Pancreas (tissue), 10 donors: ENCODE data around the gene RSPH3. TPM values are rescaled to one million over a fixed set of nuclear protein-coding genes. Genes with fewer than 3 reads are reported as not detected.

Experiments used
- ATAC-seq, 4 donors: fragments of 200-7000 bp; cut with Tn5 transposase; one replicate each; pipeline versions ENCODE4 v1.8.0 to v1.9.1; 2020; ENCODE audit warnings: mild to moderate bottlenecking in 4 of 4, moderate library complexity in 4 of 4
- DNase-seq, 6 donors: peaks; one replicate each; pipeline ENCODE4 v3.0.0-alpha.2; 2020
- FAIRE-seq: peaks from 2 replicates; lab custom pipeline; 2012; peaks lifted over from hg19 to GRCh38; lab: Jason Lieb, UNC
- H3K27ac ChIP-seq, 4 donors: fragments of 200-600 bp; sonication (generic); 1 replicate in 3 of 4; 2 replicates in 1 of 4; pipeline versions ENCODE4 v1.5.0 to v1.8.0; 2020
- H3K27me3 ChIP-seq, 4 donors: fragments of 200-600 bp; one replicate each; pipeline ENCODE4 v1.8.0; 2021
- H3K36me3 ChIP-seq, 3 donors: fragments of 200-600 bp; sonication (generic) in 1 of 3; one replicate each; pipeline versions ENCODE4 v1.5.0 to v1.8.0; 2020 to 2021
- H3K4me1 ChIP-seq, 3 donors: fragments of 200-600 bp; one replicate each; pipeline ENCODE4 v1.8.0; 2021
- H3K4me3 ChIP-seq, 4 donors: fragments of 200-600 bp; sonication (generic) in 2 of 4; one replicate each; pipeline versions ENCODE4 v1.5.0 to v1.8.0; 2020 to 2021
- H3K9me3 ChIP-seq, 4 donors: fragments of 200-600 bp; one replicate each; pipeline ENCODE4 v1.8.0; 2021
- WGBS, 2 donors: extraction: QIAGEN DNeasy Blood & Tissue Kit; methylation state at CpG; one replicate each; pipeline ENCODE4 v1.1.7; 2013; 5-methylcytosine and 5-hydroxymethylcytosine counted together
- intact Hi-C, 3 donors: fragments of 100-400 bp; cut with DNase I; formaldehyde crosslinking; loops; one replicate each; pipeline versions ENCODE4 v1.11.1 to v1.14.2; 2022
- polyA plus RNA-seq, 2 donors: library from polyadenylated mRNA; stranded (reverse); fragments of 200-250 nt; gene quantifications; one replicate each; pipeline ENCODE4 v1.2.3, GENCODE V29; 2013
- total RNA-seq, 6 donors: library from RNA; stranded (reverse); fragmentation: NEBNext Ultra II Directional in 4 of 6; extraction: Animal tissue kit (Norgen Biotek cat#: 25700) in 4 of 6; gene quantifications; one replicate each; pipeline versions ENCODE4 v1.2.1 to v1.2.4, GENCODE V29; 2021 to 2023
- TF ChIP-seq, protein P1 (sequence below), 4 donors: fragments of 200-600 bp; sonication (generic) in 3 of 4; IDR thresholded peaks; one replicate each; pipeline versions ENCODE4 v1.5.0 to v1.8.0; 2021; ENCODE audit warnings: antibody characterized with exemption in 4 of 4
- donor health status: healthy with polysubstance abuse.
- donor health status: DM: no; HTN: no; CAD: no; lungs with moderate emphysema.
- donor health status: DM: no; HTN: no; CAD: no.
- donor health status: control.
- donor health status: control.
- donor health status: Bipolar disorder and iron deficiency.
- donor health status: DM: yes; HTN: yes; CAD: no.
- donor health status: DM: no; HTN: no; CAD: no.
- donor health status: DM: no; HTN: no; CAD: no.
- donor health status: DM: yes; HTN: yes; CAD: no.

Gene RSPH3
- total and polyA plus RNA-seq, 8 donors, result 2.1 to 8.8 (median 4.7) TPM

DNA sequence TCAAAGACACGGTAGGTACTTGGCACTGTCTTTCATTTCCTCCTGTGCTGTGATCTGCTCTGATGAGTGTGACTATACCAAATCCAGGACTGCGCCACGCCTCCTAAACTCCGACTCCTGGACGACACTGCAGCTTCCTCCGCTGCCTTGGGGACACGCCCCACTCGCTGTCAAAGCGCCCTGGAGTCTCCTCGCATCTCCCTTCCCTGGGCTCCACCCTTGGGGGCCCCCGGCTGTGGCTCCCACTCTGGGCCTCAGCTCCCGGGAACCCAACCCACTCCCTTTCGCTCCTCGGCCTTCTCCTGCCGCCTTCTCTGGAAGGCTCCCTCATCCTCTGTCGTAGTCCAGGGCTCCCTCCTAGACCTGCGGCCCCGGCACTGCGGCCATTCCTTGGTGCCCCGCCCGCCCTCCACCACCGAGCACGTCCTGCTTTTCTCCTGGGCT, 61.2 kb downstream of the RSPH3 start:
- Histone ChIP-seq H3K27me3 (no peaks in the 10 kb centered on the region), H3K9me3 (no peaks in the 10 kb centered on the region), H3K4me3 (no peak overlapping the region), H3K4me1 (no peaks in the 10 kb centered on the region), H3K27ac (no peak overlapping the region), H3K36me3 (no peaks in the 10 kb centered on the region)
- FAIRE-seq (no peak), ATAC-seq (peak in 2 of 4 donors; percentile 29 to 44), DNase-seq (peak in 1 of 6 donors; percentile 56)
- TF ChIP-seq, protein P1, sequence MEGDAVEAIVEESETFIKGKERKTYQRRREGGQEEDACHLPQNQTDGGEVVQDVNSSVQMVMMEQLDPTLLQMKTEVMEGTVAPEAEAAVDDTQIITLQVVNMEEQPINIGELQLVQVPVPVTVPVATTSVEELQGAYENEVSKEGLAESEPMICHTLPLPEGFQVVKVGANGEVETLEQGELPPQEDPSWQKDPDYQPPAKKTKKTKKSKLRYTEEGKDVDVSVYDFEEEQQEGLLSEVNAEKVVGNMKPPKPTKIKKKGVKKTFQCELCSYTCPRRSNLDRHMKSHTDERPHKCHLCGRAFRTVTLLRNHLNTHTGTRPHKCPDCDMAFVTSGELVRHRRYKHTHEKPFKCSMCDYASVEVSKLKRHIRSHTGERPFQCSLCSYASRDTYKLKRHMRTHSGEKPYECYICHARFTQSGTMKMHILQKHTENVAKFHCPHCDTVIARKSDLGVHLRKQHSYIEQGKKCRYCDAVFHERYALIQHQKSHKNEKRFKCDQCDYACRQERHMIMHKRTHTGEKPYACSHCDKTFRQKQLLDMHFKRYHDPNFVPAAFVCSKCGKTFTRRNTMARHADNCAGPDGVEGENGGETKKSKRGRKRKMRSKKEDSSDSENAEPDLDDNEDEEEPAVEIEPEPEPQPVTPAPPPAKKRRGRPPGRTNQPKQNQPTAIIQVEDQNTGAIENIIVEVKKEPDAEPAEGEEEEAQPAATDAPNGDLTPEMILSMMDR (IDR thresholded peaks at IDR 0.05), result no peak
- WGBS, 2 donors, result 82 to 83% methylated on average over 23 of the region's 23 CpGs
- intact Hi-C loops, result no loop called here

DNA sequence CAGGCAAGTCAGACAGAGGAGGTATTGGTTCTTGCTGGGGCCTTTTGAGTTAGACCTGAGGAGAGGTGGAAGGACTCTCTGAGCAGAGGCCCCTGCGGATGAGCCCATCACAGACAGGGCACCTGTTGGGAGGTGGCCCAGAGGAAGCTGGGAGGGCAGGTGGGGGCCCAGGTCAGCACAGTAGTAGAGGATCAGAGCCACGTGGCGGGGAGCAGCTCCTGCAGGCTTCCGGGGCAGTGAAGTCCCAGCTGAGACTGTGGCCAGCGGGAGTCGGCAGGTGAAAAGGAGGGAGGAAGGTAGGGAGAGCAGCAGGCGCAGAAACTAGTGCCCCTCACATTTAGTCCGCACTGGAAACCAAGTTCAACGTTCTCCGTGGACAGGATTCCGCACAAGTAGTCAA, 61.8 kb downstream of the RSPH3 start:
- FAIRE-seq (no peak), DNase-seq (peak in 1 of 6 donors; percentile 53), ATAC-seq (no peak)
- Histone ChIP-seq H3K4me1 (peaks cover 0 to 3% (median 0%) of the 10 kb centered on the region in 3 donors), H3K9me3 (no peaks in the 10 kb centered on the region), H3K4me3 (no peak overlapping the region), H3K27me3 (no peaks in the 10 kb centered on the region), H3K36me3 (no peaks in the 10 kb centered on the region), H3K27ac (no peak overlapping the region)
- intact Hi-C loops, result no loop called here
- TF ChIP-seq, protein P1 (IDR thresholded peaks at IDR 0.05), result no peak
- 85 to 87% methylated on average over 11 of the region's 11 CpGs for WGBS, 2 donors

DNA sequence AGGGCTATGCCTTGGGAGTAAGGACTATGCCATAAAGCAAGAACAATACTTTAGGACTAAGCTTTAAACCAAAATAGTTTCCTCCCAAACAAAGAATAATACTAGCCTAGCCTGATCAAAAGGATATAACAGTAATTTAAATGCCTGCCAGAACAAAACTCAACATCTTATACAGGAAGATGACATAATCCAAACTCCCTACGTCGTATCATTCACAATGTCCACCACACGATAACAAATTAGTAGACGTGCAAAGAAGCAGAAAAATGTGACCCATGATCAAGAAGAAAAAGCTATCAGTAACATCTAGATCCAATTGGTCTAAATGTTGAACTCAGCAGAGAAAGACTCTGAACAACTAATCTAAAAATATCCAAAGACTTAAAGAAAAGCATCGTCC, 65.8 kb downstream of the RSPH3 start:
- TF ChIP-seq, protein P1 (IDR thresholded peaks at IDR 0.05), result no peak
- intact Hi-C loops, result no loop called here
- Histone ChIP-seq H3K36me3 (no peaks in the 10 kb centered on the region), H3K9me3 (no peaks in the 10 kb centered on the region), H3K4me3 (no peak overlapping the region), H3K4me1 (peaks cover 0 to 4% (median 0%) of the 10 kb centered on the region in 3 donors), H3K27ac (no peak overlapping the region), H3K27me3 (no peaks in the 10 kb centered on the region)
- 93 to 94% methylated on average over 5 of the region's 5 CpGs for WGBS, 2 donors
- FAIRE-seq (no peak), DNase-seq (no peak), ATAC-seq (no peak)

DNA sequence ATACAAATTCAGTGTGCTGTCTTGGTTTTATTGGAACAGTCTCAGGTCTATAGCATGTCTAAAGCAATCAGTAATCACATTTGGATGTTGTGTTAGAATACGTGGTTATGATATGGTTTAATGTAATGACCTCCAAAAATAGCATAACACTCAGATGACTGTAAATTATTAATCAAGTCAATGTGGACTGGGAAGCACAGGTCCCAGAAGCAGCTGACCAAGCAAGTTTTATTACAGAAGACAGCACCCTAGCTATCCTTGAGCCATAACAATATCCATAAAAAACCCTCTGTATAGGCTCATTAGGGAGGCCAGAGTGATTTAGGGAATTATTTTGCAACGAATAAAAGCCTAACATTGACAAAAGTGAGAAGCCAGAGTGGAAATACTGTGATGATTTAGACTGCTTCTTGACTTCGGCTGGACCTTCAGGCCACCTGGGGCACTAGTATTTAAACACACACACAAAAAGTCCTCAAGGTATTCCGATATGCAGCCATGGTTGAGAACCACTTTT, 66.9 kb downstream of the RSPH3 start:
- H3K9me3 ChIP-seq, result no peaks in the 10 kb centered on the region
- ATAC-seq (peak in 2 of 4 donors; percentile 58 to 76), DNase-seq (no peak), FAIRE-seq (no peak)
- 30 to 31% methylated on average over 4 of the region's 4 CpGs for WGBS, 2 donors
- no peak overlapping the region for H3K27ac ChIP-seq
- intact Hi-C loops, result no loop called here
- H3K27me3 ChIP-seq, result no peaks in the 10 kb centered on the region
- H3K4me3 ChIP-seq, result no peak overlapping the region
- H3K36me3 ChIP-seq, result no peaks in the 10 kb centered on the region
- H3K4me1 ChIP-seq, result peaks cover 0 to 4% (median 0%) of the 10 kb centered on the region in 3 donors
- TF ChIP-seq, protein P1 (IDR thresholded peaks at IDR 0.05), result no peak

DNA sequence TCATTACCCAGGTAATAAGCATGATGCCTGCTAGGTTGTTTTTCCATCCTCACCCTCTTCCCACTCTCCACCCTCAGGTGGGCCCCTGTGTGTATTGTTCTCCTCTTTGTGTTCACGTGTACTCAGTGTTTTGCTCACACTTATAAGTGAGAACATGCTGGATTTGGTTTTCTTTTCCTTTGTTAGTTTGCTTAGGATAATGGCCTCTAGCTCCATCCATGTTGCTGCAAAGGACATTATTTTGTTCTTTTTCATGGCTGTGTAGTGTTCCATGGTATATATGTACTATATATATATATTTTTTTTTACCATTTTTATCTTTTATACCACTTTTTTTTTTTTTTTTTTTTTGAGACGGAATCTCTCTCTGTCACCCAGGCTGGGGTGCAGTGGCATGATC, 71.9 kb downstream of the RSPH3 start:
- no peak overlapping the region for H3K27ac ChIP-seq
- no peaks in the 10 kb centered on the region for H3K27me3 ChIP-seq
- TF ChIP-seq, protein P1 (IDR thresholded peaks at IDR 0.05), result no peak
- DNase-seq (no peak), ATAC-seq (no peak), FAIRE-seq (no peak)
- no peaks in the 10 kb centered on the region for H3K9me3 ChIP-seq
- intact Hi-C loops, result no loop called here
- H3K36me3 ChIP-seq, result no peaks in the 10 kb centered on the region
- no peak overlapping the region for H3K4me3 ChIP-seq
- H3K4me1 ChIP-seq, result no peaks in the 10 kb centered on the region
- WGBS, 2 donors, result 100% methylated on average over 1 of the region's 2 CpGs
